Measurements from ENCODE around the gene XBP1. TPM values are rescaled to one million over a fixed set of nuclear protein-coding genes. Genes with fewer than 3 reads are reported as not detected.

XBP1 gene
- total and polyA plus RNA-seq, 2 donors from 2014 or later = 114 to 220 TPM

GRCh38 chr22:28779833-28780232, 20.5 kb downstream of the XBP1 start:
- no peak for FAIRE-seq
- no peak for TF ChIP-seq CTCF (IDR thresholded peaks at IDR 0.05; ENCODE audit: borderline replicate concordance, extremely low read depth, insufficient read depth)
- Histone ChIP-seq H3K27me3 (ENCODE audit: control insufficient read depth, insufficient read depth, low read length) (no peaks in the 10 kb centered on the region), H3K36me3 (ENCODE audit: control insufficient read depth in 2 of 3, insufficient read depth in 3 of 3, low read length in 3 of 3) (peaks cover 5 to 14% (median 12%) of the 10 kb centered on the region in 3 donors), H3K9me3 (ENCODE audit: control insufficient read depth in 2 of 3, insufficient read depth in 1 of 3, low read length in 3 of 3) (no peaks in the 10 kb centered on the region), H3K27ac (ENCODE audit: low read depth in 2 of 2, low read length in 2 of 2) (no peak overlapping the region), H3K9ac (ENCODE audit: low read length in 3 of 3) (no peak overlapping the region), H3K4me3 (ENCODE audit: low read length in 3 of 3) (no peak overlapping the region), H3K4me1 (ENCODE audit: control insufficient read depth in 2 of 3, insufficient read depth in 2 of 3, low read depth in 1 of 3, low read length in 3 of 3) (peaks cover 0 to 12% (median 11%) of the 10 kb centered on the region in 3 donors)
- intact Hi-C loops (cut with DNase I) = no loop called here
- DNase-seq = no peak

- Histone ChIP-seq H3K36me3 (ENCODE audit: control insufficient read depth in 2 of 3, insufficient read depth in 3 of 3, low read length in 3 of 3) (peaks cover 0 to 8% (median 0%) of the 10 kb centered on the region in 3 donors), H3K4me3 (ENCODE audit: low read length in 3 of 3) (no peak overlapping the region), H3K27ac (ENCODE audit: low read depth in 2 of 2, low read length in 2 of 2) (no peak overlapping the region), H3K27me3 (ENCODE audit: control insufficient read depth, insufficient read depth, low read length) (no peaks in the 10 kb centered on the region), H3K4me1 (ENCODE audit: control insufficient read depth in 2 of 3, insufficient read depth in 2 of 3, low read depth in 1 of 3, low read length in 3 of 3) (peaks cover 0 to 3% (median 0%) of the 10 kb centered on the region in 3 donors), H3K9ac (ENCODE audit: low read length in 3 of 3) (no peak overlapping the region), H3K9me3 (ENCODE audit: control insufficient read depth in 2 of 3, insufficient read depth in 1 of 3, low read length in 3 of 3) (no peaks in the 10 kb centered on the region)
- FAIRE-seq (no peak), DNase-seq (peak in 1 of 5 donors; percentile 7)
- no peak for TF ChIP-seq CTCF (IDR thresholded peaks at IDR 0.05; ENCODE audit: borderline replicate concordance, extremely low read depth, insufficient read depth)
- intact Hi-C loops (cut with DNase I) = no loop called here
Observed at GRCh38 chr22:28774378-28774777, 26.0 kb downstream of the XBP1 start.

GRCh38 chr22:28773461-28773867, 26.9 kb downstream of the XBP1 start:
- Histone ChIP-seq H3K27me3 (ENCODE audit: control insufficient read depth, insufficient read depth, low read length) (no peaks in the 10 kb centered on the region), H3K36me3 (ENCODE audit: control insufficient read depth in 2 of 3, insufficient read depth in 3 of 3, low read length in 3 of 3) (peaks cover 0 to 8% (median 0%) of the 10 kb centered on the region in 3 donors), H3K27ac (ENCODE audit: low read depth in 2 of 2, low read length in 2 of 2) (peak overlapping the region; percentile 73 to 98), H3K9ac (ENCODE audit: low read length in 3 of 3) (peak overlapping the region; percentile 61 to 90 (median 84)), H3K4me3 (ENCODE audit: low read length in 3 of 3) (peak overlapping the region; percentile 70 to 90 (median 87)), H3K9me3 (ENCODE audit: control insufficient read depth in 2 of 3, insufficient read depth in 1 of 3, low read length in 3 of 3) (no peaks in the 10 kb centered on the region), H3K4me1 (ENCODE audit: control insufficient read depth in 2 of 3, insufficient read depth in 2 of 3, low read depth in 1 of 3, low read length in 3 of 3) (peaks cover 0 to 3% (median 0%) of the 10 kb centered on the region in 3 donors)
- TF ChIP-seq CTCF (IDR thresholded peaks at IDR 0.05; ENCODE audit: borderline replicate concordance, extremely low read depth, insufficient read depth) = no peak
- DNase-seq (no peak), FAIRE-seq (no peak)
- intact Hi-C loops (cut with DNase I) = no loop called here
